Upper lobe of left lung (tissue), 6 donors: ENCODE data around the gene SPAG16. TPM values are rescaled to one million over a fixed set of nuclear protein-coding genes. Genes with fewer than 3 reads are reported as not detected.

Experiments used
- ATAC-seq, 2 donors: fragments of 200-7000 bp; cut with Tn5 transposase; one replicate each; pipeline ENCODE4 v1.9.1; 2022; ENCODE audit warnings: mild to moderate bottlenecking in 2 of 2, moderate library complexity in 2 of 2; ENCODE audit not compliant: low FRiP score in 2 of 2
- DNase-seq, 2 donors: peaks; one replicate each; pipeline ENCODE4 v3.0.0-alpha.2; 2019 to 2020
- H3K27ac ChIP-seq, 4 donors: fragments of 200-600 bp; sonication (generic); one replicate each; pipeline ENCODE4 v1.5.1; 2016 to 2019
- H3K27me3 ChIP-seq, 4 donors: fragments of 200-600 bp; sonication (generic); one replicate each; pipeline ENCODE4 v1.5.1; 2017 to 2019
- H3K36me3 ChIP-seq, 4 donors: fragments of 200-600 bp; sonication (generic); one replicate each; pipeline ENCODE4 v1.5.1; 2016 to 2019
- H3K4me1 ChIP-seq, 4 donors: fragments of 200-600 bp; sonication (generic); one replicate each; pipeline ENCODE4 v1.5.1; 2018 to 2019
- H3K4me3 ChIP-seq, 4 donors: fragments of 200-600 bp; sonication (generic); one replicate each; pipeline ENCODE4 v1.5.1; 2017 to 2019; ENCODE audit warnings: mild to moderate bottlenecking in 2 of 4, moderate library complexity in 1 of 4
- H3K9me3 ChIP-seq, 4 donors: fragments of 200-600 bp; sonication (generic); one replicate each; pipeline ENCODE4 v1.5.1; 2018 to 2019
- EP300 ChIP-seq, 4 donors: sonication (generic); formaldehyde crosslinking; IDR thresholded peaks; one replicate each; pipeline ENCODE4 v1.5.1; 2017; ENCODE audit warnings: antibody characterized with exemption in 4 of 4, control low read depth in 2 of 4
- POLR2A ChIP-seq, 4 donors: fragments of 450-650 bp; IDR thresholded peaks; one replicate each; pipeline ENCODE4 v1.5.1; 2016 to 2017; ENCODE audit warnings: antibody characterized with exemption in 4 of 4, mild to moderate bottlenecking in 2 of 4
- POLR2AphosphoS5 ChIP-seq, 2 donors: sonication (generic); formaldehyde crosslinking; IDR thresholded peaks; one replicate each; pipeline ENCODE4 v1.5.1; 2017; ENCODE audit warnings: antibody characterized with exemption in 2 of 2
- WGBS, 2 donors: methylation state at CpG; one replicate each; pipeline ENCODE4 v1.1.5; 2017 to 2018; 5-methylcytosine and 5-hydroxymethylcytosine counted together
- total RNA-seq, 6 donors: library from RNA; depleted of rRNA in 4 of 6; stranded (reverse); fragments of >200 nt in 4 of 6; gene quantifications; one replicate each; pipeline versions ENCODE4 v1.1.0 to v1.2.1, GENCODE V29; 2016 to 2021
- TF ChIP-seq, protein P1 (sequence below), 6 experiments: fragments of 450-650 bp in 4 of 6; fragments of 200-600 bp in 2 of 6; sonication (generic) in 2 of 6; IDR thresholded peaks; one replicate each; pipeline ENCODE4 v1.5.1; 2016 to 2019; ENCODE audit warnings: antibody characterized with exemption in 6 of 6
- donor health status: DM: no; HTN: no; CAD: no; lungs with moderate emphysema.
- donor health status: DM: no; HTN: yes; CAD: no; lungs with severe emphysema.

SPAG16 gene
- total RNA-seq, 6 donors from 2014 or later, result 9.7 to 65.0 (median 12.9) TPM

DNA sequence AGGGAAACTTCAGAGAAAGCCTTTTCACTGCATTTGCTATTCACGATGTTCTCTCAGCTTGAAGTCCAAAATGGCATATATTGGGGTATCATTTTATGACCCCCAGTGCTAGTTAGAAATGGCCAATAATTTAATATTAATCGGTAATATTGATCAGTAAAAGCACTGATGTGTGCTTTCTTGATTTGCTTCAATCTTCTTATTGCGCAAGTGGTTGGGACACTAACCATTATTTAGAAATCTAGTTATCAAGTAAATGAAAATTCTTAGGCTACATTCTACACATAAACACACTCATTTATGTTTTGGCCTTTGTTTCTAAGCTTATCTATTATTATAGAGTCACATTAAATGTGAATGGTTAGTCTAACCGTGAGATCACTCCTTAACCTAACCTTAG, 1076.9 kb downstream of the SPAG16 start:
- DNase-seq (no peak), ATAC-seq (no peak)
- TF ChIP-seq, protein P1, sequence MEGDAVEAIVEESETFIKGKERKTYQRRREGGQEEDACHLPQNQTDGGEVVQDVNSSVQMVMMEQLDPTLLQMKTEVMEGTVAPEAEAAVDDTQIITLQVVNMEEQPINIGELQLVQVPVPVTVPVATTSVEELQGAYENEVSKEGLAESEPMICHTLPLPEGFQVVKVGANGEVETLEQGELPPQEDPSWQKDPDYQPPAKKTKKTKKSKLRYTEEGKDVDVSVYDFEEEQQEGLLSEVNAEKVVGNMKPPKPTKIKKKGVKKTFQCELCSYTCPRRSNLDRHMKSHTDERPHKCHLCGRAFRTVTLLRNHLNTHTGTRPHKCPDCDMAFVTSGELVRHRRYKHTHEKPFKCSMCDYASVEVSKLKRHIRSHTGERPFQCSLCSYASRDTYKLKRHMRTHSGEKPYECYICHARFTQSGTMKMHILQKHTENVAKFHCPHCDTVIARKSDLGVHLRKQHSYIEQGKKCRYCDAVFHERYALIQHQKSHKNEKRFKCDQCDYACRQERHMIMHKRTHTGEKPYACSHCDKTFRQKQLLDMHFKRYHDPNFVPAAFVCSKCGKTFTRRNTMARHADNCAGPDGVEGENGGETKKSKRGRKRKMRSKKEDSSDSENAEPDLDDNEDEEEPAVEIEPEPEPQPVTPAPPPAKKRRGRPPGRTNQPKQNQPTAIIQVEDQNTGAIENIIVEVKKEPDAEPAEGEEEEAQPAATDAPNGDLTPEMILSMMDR (IDR thresholded peaks at IDR 0.05), result no peak
- TF ChIP-seq POLR2A (IDR thresholded peaks at IDR 0.05), result no peak
- no peak for TF ChIP-seq EP300 (IDR thresholded peaks at IDR 0.05)
- no peak for TF ChIP-seq POLR2AphosphoS5 (IDR thresholded peaks at IDR 0.05)
- no peak overlapping the region for H3K27ac ChIP-seq
- H3K9me3 ChIP-seq, result no peaks in the 10 kb centered on the region
- H3K27me3 ChIP-seq, result no peaks in the 10 kb centered on the region
- H3K36me3 ChIP-seq, result no peaks in the 10 kb centered on the region
- H3K4me3 ChIP-seq, result no peak overlapping the region
- 85 to 87% methylated on average over 4 of the region's 4 CpGs for WGBS, 2 donors
- H3K4me1 ChIP-seq, result no peaks in the 10 kb centered on the region

DNA sequence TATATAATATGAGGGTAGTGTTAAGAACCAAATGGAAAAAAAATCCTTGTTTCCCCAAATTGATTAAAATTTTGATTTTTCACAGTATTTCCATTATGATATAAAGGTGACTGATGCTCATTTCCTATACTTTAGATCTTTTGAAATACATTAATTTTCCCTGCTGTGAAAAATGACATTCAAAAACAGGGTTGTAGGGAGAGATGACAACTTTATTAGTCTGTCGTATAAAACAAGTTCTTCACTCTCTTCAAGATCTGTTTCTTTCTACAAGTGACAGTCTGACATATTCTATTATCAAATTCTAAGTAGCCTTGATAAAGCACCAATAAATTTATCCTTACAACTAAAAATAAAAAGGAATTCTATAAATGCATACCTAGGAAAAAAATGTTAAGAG, 1081.3 kb downstream of the SPAG16 start:
- TF ChIP-seq POLR2A (IDR thresholded peaks at IDR 0.05) (no peak), POLR2AphosphoS5 (IDR thresholded peaks at IDR 0.05) (no peak), EP300 (IDR thresholded peaks at IDR 0.05) (no peak)
- TF ChIP-seq, protein P1 (IDR thresholded peaks at IDR 0.05), result no peak
- H3K4me3 ChIP-seq, result no peak overlapping the region
- H3K4me1 ChIP-seq, result no peaks in the 10 kb centered on the region
- H3K9me3 ChIP-seq, result no peaks in the 10 kb centered on the region
- DNase-seq, result no peak
- no peaks in the 10 kb centered on the region for H3K27me3 ChIP-seq
- H3K27ac ChIP-seq, result no peak overlapping the region
- no peak for ATAC-seq
- no peaks in the 10 kb centered on the region for H3K36me3 ChIP-seq
- 94 to 96% methylated on average over 1 of the region's 1 CpG for WGBS, 2 donors

GRCh38 chr2:214367171-214367570, 1082.9 kb downstream of the SPAG16 start:
- 44 to 58% methylated on average over 3 of the region's 3 CpGs for WGBS, 2 donors
- DNase-seq, result no peak
- no peak for ATAC-seq
- Histone ChIP-seq H3K4me3 (no peak overlapping the region), H3K9me3 (no peaks in the 10 kb centered on the region), H3K36me3 (no peaks in the 10 kb centered on the region), H3K27me3 (no peaks in the 10 kb centered on the region), H3K27ac (no peak overlapping the region), H3K4me1 (no peaks in the 10 kb centered on the region)
- TF ChIP-seq POLR2A (IDR thresholded peaks at IDR 0.05) (no peak), EP300 (IDR thresholded peaks at IDR 0.05) (no peak), POLR2AphosphoS5 (IDR thresholded peaks at IDR 0.05) (no peak)
- TF ChIP-seq, protein P1 (IDR thresholded peaks at IDR 0.05), result no peak

DNA sequence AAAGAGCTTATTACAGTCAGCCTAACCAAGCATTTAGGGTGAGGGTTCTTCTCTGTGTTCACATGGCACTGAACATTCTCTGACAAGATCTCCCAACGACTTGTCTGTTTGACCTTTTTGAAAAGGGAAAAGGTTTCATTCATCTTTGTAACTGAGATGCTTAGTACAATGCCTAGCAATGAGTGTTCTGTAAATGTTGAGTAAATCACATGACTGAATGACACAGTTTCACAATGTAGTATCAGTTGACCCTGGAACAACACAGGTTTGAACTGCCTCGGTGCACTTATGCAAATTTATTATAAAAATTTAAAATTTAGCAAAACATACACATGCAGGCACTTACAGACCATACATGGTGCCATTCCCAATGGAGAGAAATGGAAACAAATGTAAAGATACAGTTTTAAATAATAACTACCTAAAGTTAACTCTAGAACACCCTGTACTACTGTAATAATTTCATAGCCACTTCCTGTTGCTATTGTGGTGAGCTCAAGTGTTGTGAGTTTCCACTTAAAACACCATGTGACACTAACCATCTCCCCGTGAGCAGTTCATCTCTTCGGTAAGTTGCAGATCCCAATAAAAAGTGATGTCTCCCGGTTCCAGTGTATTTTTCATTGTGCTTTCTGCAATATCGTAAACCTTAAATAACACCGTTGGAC, 1092.5 kb downstream of the SPAG16 start:
- no peak for DNase-seq
- no peak for ATAC-seq
- no peak overlapping the region for H3K27ac ChIP-seq
- H3K36me3 ChIP-seq, result no peaks in the 10 kb centered on the region
- H3K4me1 ChIP-seq, result no peaks in the 10 kb centered on the region
- no peaks in the 10 kb centered on the region for H3K9me3 ChIP-seq
- H3K27me3 ChIP-seq, result no peaks in the 10 kb centered on the region
- 76 to 77% methylated on average over 7 of the region's 7 CpGs for WGBS, 2 donors
- no peak overlapping the region for H3K4me3 ChIP-seq
- no peak for TF ChIP-seq POLR2A (IDR thresholded peaks at IDR 0.05)
- TF ChIP-seq EP300 (IDR thresholded peaks at IDR 0.05), result no peak
- TF ChIP-seq, protein P1 (IDR thresholded peaks at IDR 0.05), result no peak
- no peak for TF ChIP-seq POLR2AphosphoS5 (IDR thresholded peaks at IDR 0.05)

DNA sequence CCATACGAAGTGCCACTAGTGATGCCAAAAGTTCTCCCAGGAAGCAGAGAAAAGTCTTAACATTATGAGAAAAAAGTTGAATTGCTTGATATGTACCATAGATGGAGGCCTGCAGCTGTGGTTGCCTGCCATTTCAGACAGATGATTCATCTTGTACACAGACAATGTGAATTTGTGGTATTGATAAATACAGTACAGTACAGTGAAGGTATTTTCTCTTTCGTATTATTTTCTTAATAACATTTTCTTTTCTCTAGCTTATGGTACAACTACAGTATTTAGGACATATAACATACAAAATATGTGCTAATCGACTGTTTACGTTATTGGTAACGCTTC, 1093.0 kb downstream of the SPAG16 start:
- no peaks in the 10 kb centered on the region for H3K4me1 ChIP-seq
- H3K27ac ChIP-seq, result no peak overlapping the region
- ATAC-seq (no peak), DNase-seq (no peak)
- no peaks in the 10 kb centered on the region for H3K27me3 ChIP-seq
- no peaks in the 10 kb centered on the region for H3K9me3 ChIP-seq
- 86 to 90% methylated on average over 5 of the region's 5 CpGs for WGBS, 2 donors
- no peak overlapping the region for H3K4me3 ChIP-seq
- H3K36me3 ChIP-seq, result no peaks in the 10 kb centered on the region
- TF ChIP-seq, protein P1 (IDR thresholded peaks at IDR 0.05), result no peak
- no peak for TF ChIP-seq POLR2AphosphoS5 (IDR thresholded peaks at IDR 0.05)
- no peak for TF ChIP-seq POLR2A (IDR thresholded peaks at IDR 0.05)
- no peak for TF ChIP-seq EP300 (IDR thresholded peaks at IDR 0.05)
